Measurements from ENCODE around the gene HOXC12. TPM values are rescaled to one million over a fixed set of nuclear protein-coding genes. Genes with fewer than 3 reads are reported as not detected.

The HOXC12 gene
- total RNA-seq, 2 experiments from 2014 or later = not detected

DNA sequence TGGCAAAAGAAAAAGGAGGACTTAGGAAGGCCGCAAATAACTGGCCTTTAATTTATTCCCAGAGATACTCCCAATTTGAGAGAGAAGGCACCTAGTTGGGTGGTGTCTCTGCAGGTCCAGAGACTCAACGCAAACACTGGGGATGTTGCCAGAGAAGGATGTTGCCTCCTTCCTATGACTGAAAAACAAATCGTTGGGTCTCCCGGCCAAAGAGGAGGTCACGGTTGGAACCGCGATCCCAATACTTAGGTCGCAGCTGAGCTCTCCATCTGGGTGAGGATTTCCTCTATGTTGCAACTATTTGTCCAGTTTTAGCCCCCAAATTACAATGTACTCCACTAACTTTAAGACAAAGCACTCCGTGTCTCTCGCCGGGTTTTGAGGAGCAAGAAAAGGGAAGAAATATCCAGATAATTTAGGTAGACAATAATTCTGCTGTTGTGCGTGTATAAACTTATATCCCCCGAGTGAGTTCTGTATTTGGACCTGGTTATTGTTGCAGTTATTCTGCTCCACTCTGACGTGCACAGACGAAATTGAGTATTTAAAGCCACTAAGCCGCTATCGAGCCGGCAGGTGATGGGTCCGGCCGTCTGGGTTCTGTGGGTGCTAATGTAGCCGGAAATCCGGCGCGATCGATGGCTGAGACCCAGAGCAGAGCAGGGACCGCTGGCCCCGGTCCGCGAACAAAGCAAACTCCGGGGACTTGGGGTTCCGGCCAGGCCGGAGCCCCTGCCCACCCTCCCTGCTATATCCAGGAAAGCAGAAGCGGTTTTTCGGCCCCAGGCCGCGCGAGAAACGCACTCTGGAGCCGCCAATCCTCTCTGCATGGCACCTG is 5.7 kb downstream of the HOXC12 start:
- H3K27me3 Mint-ChIP-seq = peaks cover 87% of the 10 kb centered on the region
- ChIA-PET CTCF (interaction anchor here (1.0 to 2.1 kb wide), 4 partner anchors 12 to 248 kb away, joined by 3 to 10 read pairs (median 3); no protein-coding TSS in a partner anchor), POLR2A (interaction anchor here (1.5 kb wide), 1 partner anchor 37 kb away, joined by 7 read pairs; no protein-coding TSS in a partner anchor)
- no peak overlapping the region for H3K27ac Mint-ChIP-seq
- TF ChIP-seq, protein P1, sequence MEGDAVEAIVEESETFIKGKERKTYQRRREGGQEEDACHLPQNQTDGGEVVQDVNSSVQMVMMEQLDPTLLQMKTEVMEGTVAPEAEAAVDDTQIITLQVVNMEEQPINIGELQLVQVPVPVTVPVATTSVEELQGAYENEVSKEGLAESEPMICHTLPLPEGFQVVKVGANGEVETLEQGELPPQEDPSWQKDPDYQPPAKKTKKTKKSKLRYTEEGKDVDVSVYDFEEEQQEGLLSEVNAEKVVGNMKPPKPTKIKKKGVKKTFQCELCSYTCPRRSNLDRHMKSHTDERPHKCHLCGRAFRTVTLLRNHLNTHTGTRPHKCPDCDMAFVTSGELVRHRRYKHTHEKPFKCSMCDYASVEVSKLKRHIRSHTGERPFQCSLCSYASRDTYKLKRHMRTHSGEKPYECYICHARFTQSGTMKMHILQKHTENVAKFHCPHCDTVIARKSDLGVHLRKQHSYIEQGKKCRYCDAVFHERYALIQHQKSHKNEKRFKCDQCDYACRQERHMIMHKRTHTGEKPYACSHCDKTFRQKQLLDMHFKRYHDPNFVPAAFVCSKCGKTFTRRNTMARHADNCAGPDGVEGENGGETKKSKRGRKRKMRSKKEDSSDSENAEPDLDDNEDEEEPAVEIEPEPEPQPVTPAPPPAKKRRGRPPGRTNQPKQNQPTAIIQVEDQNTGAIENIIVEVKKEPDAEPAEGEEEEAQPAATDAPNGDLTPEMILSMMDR (IDR thresholded peaks at IDR 0.05) = no peak
- intact Hi-C loops (cut with micrococcal nuclease) = no loop called here
- no peak for DNase-seq
- no peak overlapping the region for H3K4me3 Mint-ChIP-seq
- no peaks in the 10 kb centered on the region for H3K9me3 Mint-ChIP-seq
- H3K36me3 Mint-ChIP-seq (ENCODE audit: low read depth) = peaks cover 2% of the 10 kb centered on the region
- no peak for ATAC-seq
- H3K4me1 Mint-ChIP-seq (ENCODE audit: low read depth) = peaks cover 30% of the 10 kb centered on the region

- Mint-ChIP-seq H3K27me3 (peaks cover 87% of the 10 kb centered on the region), H3K4me3 (no peak overlapping the region), H3K4me1 (ENCODE audit: low read depth) (peaks cover 30% of the 10 kb centered on the region), H3K36me3 (ENCODE audit: low read depth) (peaks cover 2% of the 10 kb centered on the region), H3K27ac (no peak overlapping the region), H3K9me3 (no peaks in the 10 kb centered on the region)
- POLR2A ChIA-PET = interaction anchor here (0.9 to 1.5 kb wide), 2 partner anchors 15 to 36 kb away, joined by 4 to 7 read pairs; no protein-coding TSS in a partner anchor
- ATAC-seq (no peak), DNase-seq (no peak)
- CTCF ChIA-PET = interaction anchor here (1.0 to 2.1 kb wide), 2 partner anchors 214 to 247 kb away, joined by 3 to 7 read pairs; no protein-coding TSS in a partner anchor
- intact Hi-C loops (cut with micrococcal nuclease) = no loop called here
- TF ChIP-seq, protein P1 (IDR thresholded peaks at IDR 0.05) = no peak
Observed at GRCh38 chr12:53961025-53961761, 6.5 kb downstream of the HOXC12 start.

GRCh38 chr12:53963005-53963404 is 8.3 kb downstream of the HOXC12 start:
- Mint-ChIP-seq H3K4me1 (ENCODE audit: low read depth) (peaks cover 29% of the 10 kb centered on the region), H3K27ac (no peak overlapping the region), H3K27me3 (peaks cover 87% of the 10 kb centered on the region), H3K36me3 (ENCODE audit: low read depth) (peaks cover 2% of the 10 kb centered on the region), H3K9me3 (no peaks in the 10 kb centered on the region), H3K4me3 (no peak overlapping the region)
- intact Hi-C loops (cut with micrococcal nuclease) = no loop called here
- DNase-seq (no peak), ATAC-seq (no peak)
- ChIA-PET POLR2A (interaction anchor here (0.6 to 0.8 kb wide), 2 partner anchors 11 to 168 kb away, joined by 3 read pairs; no protein-coding TSS in a partner anchor), CTCF (interaction anchor here (0.9 to 2.1 kb wide), 4 partner anchors 22 to 216 kb away, joined by 5 to 7 read pairs (median 5); partner anchors contain the start of gene HOXC10)
- TF ChIP-seq, protein P1 (IDR thresholded peaks at IDR 0.05) = no peak

DNA sequence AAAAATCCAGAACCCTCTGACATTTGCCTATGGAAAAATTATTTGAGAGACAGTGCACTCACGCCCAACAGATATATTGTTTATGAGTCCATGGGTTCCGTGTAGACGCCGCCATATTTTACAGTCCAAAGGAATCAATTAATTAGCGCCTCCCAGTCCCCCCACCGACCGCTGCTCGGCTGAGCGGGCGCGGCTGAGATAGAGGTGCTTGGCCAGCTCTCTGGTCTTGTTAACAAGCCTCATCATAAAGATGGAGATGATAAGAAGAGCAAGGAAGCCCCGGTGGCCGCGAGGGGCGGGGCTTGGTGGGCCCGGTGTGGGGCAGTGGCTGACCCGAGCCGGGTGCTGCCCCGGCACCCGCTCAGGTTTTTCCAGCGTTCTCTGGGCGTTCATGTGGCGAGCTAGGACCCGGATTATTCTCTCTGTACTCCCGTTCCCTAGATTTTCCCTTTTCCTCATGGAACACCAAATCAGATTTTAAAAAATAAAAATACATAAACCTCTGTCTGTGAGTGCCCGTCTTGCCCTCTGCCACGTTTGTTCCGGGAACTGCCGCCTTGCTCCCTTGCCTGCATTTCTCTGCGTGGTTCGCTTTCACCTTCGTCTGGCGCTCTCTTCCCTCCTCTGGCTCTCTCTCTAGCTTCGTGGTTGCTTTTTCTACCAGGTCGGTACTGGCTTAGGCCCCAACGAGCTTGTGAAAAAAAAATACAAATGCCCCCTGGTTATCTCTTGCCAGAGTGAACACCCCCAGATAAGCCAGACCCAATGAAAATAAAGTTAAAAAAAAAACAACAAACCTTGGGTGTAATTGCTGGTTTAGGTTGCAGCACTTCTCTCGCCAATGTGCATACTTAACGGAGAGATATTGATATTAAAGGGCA is 9.0 kb downstream of the HOXC12 start:
- intact Hi-C loops (cut with micrococcal nuclease) = no loop called here
- peaks cover 29% of the 10 kb centered on the region for H3K4me1 Mint-ChIP-seq (ENCODE audit: low read depth)
- ATAC-seq (no peak), DNase-seq (no peak)
- POLR2A ChIA-PET = interaction anchor here (0.6 kb wide), 1 partner anchor 168 kb away, joined by 3 read pairs; no protein-coding TSS in a partner anchor
- TF ChIP-seq, protein P1 (IDR thresholded peaks at IDR 0.05) = no peak
- CTCF ChIA-PET = interaction anchor here (0.9 to 2.1 kb wide), 5 partner anchors 21 to 217 kb away, joined by 3 to 7 read pairs (median 5); partner anchors contain the start of gene HOXC10
- H3K36me3 Mint-ChIP-seq (ENCODE audit: low read depth) = peaks cover 2% of the 10 kb centered on the region
- H3K9me3 Mint-ChIP-seq = no peaks in the 10 kb centered on the region
- H3K27me3 Mint-ChIP-seq = peaks cover 87% of the 10 kb centered on the region
- no peak overlapping the region for H3K4me3 Mint-ChIP-seq
- H3K27ac Mint-ChIP-seq = no peak overlapping the region
